Activated T-cell treated with anti-CD3 and anti-CD28 coated beads, Interleukin-2, amount 50 U/mL, for 4 hours (primary cell): ENCODE data around the gene ACAP1. TPM values are rescaled to one million over a fixed set of nuclear protein-coding genes. Genes with fewer than 3 reads are reported as not detected.
"Not testable (repeated sequence)": the region's sequence is repeated elsewhere in the genome, so short reads cannot be mapped to it uniquely, and the experiment has no call there.

ENCODE experiments used
- ATAC-seq, 2 donors: fragments of 200-7000 bp; cut with Tn5 transposase; one replicate each; pipeline ENCODE4 v1.10.0; 2021
- DNase-seq: peaks from one replicate; pipeline ENCODE4 v3.0.0-alpha.2; 2020
- H3K27me3 Mint-ChIP-seq: one replicate; pipeline ENCODE4 v1.8.0; 2021; ENCODE audit warnings: low read depth, mixed read lengths
- H3K36me3 Mint-ChIP-seq: one replicate; pipeline ENCODE4 v1.8.0; 2022; ENCODE audit warnings: mixed read lengths; ENCODE audit not compliant: insufficient read depth
- H3K4me1 Mint-ChIP-seq: one replicate; pipeline ENCODE4 v1.8.0; 2021; ENCODE audit warnings: low read depth, mixed read lengths
- H3K4me3 Mint-ChIP-seq: one replicate; pipeline ENCODE4 v1.8.0; 2021; ENCODE audit warnings: mild to moderate bottlenecking, moderate library complexity, mixed read lengths
- H3K9me3 Mint-ChIP-seq: one replicate; pipeline ENCODE4 v1.8.0; 2021; ENCODE audit warnings: mixed read lengths
- total RNA-seq, 3 donors: library from RNA; stranded (reverse); gene quantifications; one replicate each; pipeline ENCODE4 v1.2.1, GENCODE V29; 2021

Gene ACAP1
- total RNA-seq, 3 donors from 2014 or later, result 119 to 126 (median 123) TPM

GRCh38 chr17:7368599-7368994 lies 32.3 kb downstream of the ACAP1 start:
- ATAC-seq, result not testable (repeated sequence)

DNA sequence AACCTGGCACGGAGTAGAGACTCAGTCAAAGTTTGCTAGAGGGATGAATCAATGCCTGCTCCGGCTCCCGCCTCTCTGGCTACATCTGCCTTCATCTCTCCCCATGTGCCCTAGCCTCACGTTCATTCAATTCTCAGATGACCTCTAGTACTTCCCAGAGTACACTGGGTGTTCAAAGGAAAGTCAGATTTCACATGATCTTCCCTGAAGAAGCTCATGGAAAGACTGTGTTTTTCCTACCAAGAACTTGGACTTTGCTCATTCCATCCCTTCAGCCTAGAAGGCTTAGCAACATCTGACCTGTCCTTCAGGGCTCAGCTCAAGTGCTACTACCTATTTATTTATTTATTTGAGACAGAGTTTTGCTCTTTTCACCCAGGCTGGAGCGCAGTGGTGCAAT lies 33.5 kb downstream of the ACAP1 start:
- Mint-ChIP-seq H3K9me3 (no peaks in the 10 kb centered on the region), H3K4me3 (no peak overlapping the region), H3K4me1 (no peaks in the 10 kb centered on the region), H3K27me3 (no peaks in the 10 kb centered on the region), H3K36me3 (no peaks in the 10 kb centered on the region)
- no peak for DNase-seq
- no peak for ATAC-seq

More at GRCh38 chr17:7368599-7368994, 32.3 kb downstream of the ACAP1 start:
- DNase-seq, H3K4me1 Mint-ChIP-seq, H3K27me3 Mint-ChIP-seq, H3K4me3 Mint-ChIP-seq, H3K9me3 Mint-ChIP-seq, H3K36me3 Mint-ChIP-seq: not testable (repeated sequence)

DNA sequence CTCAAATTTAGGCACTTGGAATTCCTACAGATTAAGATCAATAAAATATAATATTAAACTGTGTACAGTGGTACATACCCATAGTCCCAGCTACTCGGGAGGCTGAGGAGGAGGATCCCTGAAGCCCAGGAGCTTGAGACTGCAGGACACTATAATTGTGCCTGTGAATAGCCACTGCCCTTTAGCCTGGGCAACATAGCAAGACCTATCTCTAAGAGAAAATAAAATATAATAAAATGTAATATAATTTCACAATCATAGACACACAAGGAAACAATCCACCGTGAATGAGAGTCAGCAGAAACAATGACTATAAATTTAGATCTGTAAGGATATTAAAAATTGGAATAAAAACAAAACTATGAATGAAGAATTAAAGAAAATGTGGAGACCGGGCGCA lies 34.5 kb downstream of the ACAP1 start:
- Mint-ChIP-seq H3K4me3 (no peak overlapping the region), H3K9me3 (no peaks in the 10 kb centered on the region), H3K4me1 (no peaks in the 10 kb centered on the region), H3K36me3 (no peaks in the 10 kb centered on the region), H3K27me3 (no peaks in the 10 kb centered on the region)
- DNase-seq (no peak), ATAC-seq (no peak)

DNA sequence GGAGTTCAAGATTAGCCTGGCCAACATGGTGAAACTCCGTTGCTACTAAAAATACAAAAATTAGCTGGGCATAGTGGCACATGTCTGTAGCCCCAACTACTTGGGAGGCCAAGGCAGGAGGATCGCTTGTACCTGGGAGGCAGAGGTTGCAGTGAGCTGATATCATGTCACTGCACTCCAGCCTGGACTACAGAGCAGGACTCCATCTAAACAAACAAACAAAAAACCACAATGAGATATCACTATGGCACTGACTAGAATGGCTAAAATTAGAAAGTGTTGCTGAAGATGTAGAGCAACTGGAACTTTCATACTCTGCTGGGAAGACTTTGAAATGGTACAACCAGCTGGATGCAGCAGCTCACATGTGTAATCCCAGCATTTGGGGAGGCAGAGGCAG lies 38.0 kb downstream of the ACAP1 start:
- Mint-ChIP-seq H3K4me3 (no peak overlapping the region), H3K9me3 (peaks cover 4% of the 10 kb centered on the region), H3K27me3 (peaks cover 13% of the 10 kb centered on the region), H3K36me3 (peaks cover 2% of the 10 kb centered on the region), H3K4me1 (no peaks in the 10 kb centered on the region)
- no peak for DNase-seq
- no peak for ATAC-seq

DNA sequence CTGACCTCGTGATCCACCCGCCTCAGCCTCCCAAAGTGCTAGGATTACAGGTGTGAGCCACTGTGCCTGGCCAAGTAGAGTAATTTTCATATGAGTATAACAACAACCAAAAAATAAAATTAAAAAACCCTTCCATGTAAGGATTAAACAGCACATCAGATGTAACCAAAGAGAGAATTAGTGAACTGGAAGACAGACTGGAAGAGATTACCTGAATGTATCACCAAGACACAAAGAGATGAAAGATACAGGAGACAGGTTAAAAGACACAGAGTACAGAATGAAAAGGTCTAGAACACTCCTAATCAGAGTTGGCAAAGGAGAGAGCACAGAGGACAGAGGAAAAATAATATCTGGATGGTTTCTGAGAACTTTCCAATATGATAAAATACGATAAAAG lies 42.8 kb downstream of the ACAP1 start:
- DNase-seq (no peak), ATAC-seq (no peak)
- Mint-ChIP-seq H3K9me3 (peaks cover 4% of the 10 kb centered on the region), H3K36me3 (peaks cover 2% of the 10 kb centered on the region), H3K27me3 (peaks cover 41% of the 10 kb centered on the region), H3K4me3 (no peak overlapping the region), H3K4me1 (peaks cover 5% of the 10 kb centered on the region)

DNA sequence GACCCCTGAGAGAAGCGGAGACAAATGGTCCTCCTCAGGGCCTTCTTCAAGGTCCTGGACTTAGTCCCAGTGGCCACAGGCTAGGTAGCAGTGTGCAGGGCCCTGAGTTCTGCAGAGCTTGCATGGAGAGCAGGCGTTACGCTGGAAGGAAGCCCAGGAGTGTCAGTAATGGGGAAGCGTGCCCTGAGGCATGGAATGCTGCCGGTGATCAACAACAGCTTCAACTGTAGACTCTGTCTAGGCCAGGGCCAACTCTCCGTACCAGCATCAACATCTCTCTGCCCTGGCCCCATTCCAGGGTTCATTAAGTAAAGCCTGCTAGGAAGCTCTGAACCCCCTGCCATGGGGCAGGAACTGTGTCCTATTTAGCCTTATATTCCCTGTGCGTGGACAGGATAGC lies 44.0 kb downstream of the ACAP1 start:
- Mint-ChIP-seq H3K9me3 (peaks cover 4% of the 10 kb centered on the region), H3K36me3 (peaks cover 2% of the 10 kb centered on the region), H3K4me3 (no peak overlapping the region), H3K27me3 (peaks cover 41% of the 10 kb centered on the region), H3K4me1 (peaks cover 9% of the 10 kb centered on the region)
- ATAC-seq, result no peak
- DNase-seq, result no peak

DNA sequence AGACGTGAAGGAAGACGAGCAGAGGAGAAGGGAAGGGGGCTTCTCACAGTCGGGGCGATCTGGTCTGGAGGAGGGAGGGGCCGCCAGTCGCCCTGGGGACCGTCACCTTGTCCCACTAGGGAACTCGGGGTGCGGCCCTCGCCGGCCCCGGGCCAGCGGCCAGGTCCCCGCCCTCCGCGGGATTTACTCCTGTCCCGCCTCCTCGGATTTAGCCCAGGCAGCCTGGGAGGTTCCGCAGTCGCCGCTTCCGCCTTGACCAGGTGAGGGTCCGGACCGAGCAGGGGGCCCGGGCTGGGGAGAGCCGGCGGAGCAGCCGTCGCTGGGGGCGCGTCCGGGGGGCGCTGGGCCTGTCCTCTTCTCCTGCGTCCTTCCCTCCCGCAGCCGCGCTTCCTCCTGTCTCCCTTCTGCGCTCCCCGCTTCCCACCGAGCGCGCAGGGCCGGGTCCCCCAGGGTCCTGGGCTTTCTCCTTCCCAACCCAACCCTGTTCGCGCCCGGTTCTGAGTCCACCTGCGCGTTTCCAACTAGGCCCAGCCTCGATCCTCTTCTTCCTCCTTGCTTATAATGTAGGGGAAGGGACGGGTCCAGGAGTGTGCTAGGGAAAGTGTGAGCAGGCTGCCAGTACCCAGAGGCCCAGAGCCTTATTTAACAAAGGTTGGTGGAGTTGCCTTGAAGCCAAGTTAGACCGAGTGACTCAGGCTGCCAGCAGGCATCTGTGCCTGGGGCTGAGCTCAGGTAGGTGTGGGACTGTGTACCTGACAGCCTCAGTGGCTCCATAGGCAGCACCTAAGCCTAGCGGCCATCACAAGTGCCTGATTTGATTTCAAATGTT lies 44.7 kb downstream of the ACAP1 start, which contains the start of gene TNK1:
TNK1 (plus strand) TSS at position 235 of the 829 bp plus-strand sequence. CDS start 1,838 bp downstream, outside the sequence.
- Mint-ChIP-seq H3K27me3 (peaks cover 41% of the 10 kb centered on the region), H3K4me3 (no peak within 1 kb of the TSS), H3K36me3 (peaks cover 2% of the 10 kb centered on the region)

GRCh38 chr17:7382901-7383300 lies 46.6 kb downstream of the ACAP1 start:
- DNase-seq (no peak), ATAC-seq (no peak)
- Mint-ChIP-seq H3K36me3 (peaks cover 2% of the 10 kb centered on the region), H3K4me1 (peaks cover 9% of the 10 kb centered on the region), H3K9me3 (peaks cover 4% of the 10 kb centered on the region), H3K27me3 (peaks cover 35% of the 10 kb centered on the region), H3K4me3 (no peak overlapping the region)

More for the DNA sequence above, 44.7 kb downstream of the ACAP1 start, which contains the start of gene TNK1:
- DNase-seq (no peak), ATAC-seq (no peak)
- Mint-ChIP-seq H3K9me3 (peaks cover 4% of the 10 kb centered on the region), H3K4me1 (peaks cover 9% of the 10 kb centered on the region)

DNA sequence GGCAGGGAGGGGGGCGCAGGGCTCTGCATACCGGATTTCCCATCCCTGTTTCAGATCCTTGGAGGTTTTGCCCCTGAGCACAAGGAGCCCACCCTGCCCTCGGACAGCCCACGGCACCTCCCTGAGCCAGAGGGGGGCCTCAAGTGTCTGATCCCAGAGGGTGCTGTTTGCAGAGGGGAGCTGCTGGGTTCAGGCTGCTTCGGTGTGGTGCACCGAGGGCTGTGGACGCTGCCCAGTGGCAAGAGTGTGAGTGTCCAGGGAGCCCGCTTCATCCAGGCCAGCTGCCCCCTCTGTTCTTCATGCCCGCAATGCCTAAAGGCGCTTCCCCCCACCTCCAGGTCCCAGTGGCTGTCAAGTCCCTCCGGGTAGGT lies 47.0 kb downstream of the ACAP1 start:
- no peak for DNase-seq
- H3K27me3 Mint-ChIP-seq, result peaks cover 35% of the 10 kb centered on the region
- H3K4me3 Mint-ChIP-seq, result no peak overlapping the region
- H3K9me3 Mint-ChIP-seq, result peaks cover 4% of the 10 kb centered on the region
- peaks cover 2% of the 10 kb centered on the region for H3K36me3 Mint-ChIP-seq
- ATAC-seq, result no peak
- H3K4me1 Mint-ChIP-seq, result peaks cover 9% of the 10 kb centered on the region

- Mint-ChIP-seq H3K4me1 (peaks cover 9% of the 10 kb centered on the region), H3K36me3 (peaks cover 2% of the 10 kb centered on the region), H3K27me3 (peaks cover 33% of the 10 kb centered on the region), H3K9me3 (peaks cover 4% of the 10 kb centered on the region), H3K4me3 (peak overlapping the region; percentile 80)
- ATAC-seq (peak; percentile 99), DNase-seq (peak; percentile 71)
Measured at GRCh38 chr17:7383742-7384488, 47.6 kb downstream of the ACAP1 start.

GRCh38 chr17:7384489-7385081 lies 48.3 kb downstream of the ACAP1 start:
- no peaks in the 10 kb centered on the region for H3K9me3 Mint-ChIP-seq
- H3K4me1 Mint-ChIP-seq, result peaks cover 9% of the 10 kb centered on the region
- H3K4me3 Mint-ChIP-seq, result peak overlapping the region; percentile 80
- ATAC-seq (no peak), DNase-seq (no peak)
- peaks cover 5% of the 10 kb centered on the region for H3K36me3 Mint-ChIP-seq
- peaks cover 26% of the 10 kb centered on the region for H3K27me3 Mint-ChIP-seq

- ATAC-seq (no peak), DNase-seq (no peak)
- peaks cover 26% of the 10 kb centered on the region for H3K4me1 Mint-ChIP-seq
- H3K4me3 Mint-ChIP-seq, result no peak overlapping the region
- no peaks in the 10 kb centered on the region for H3K27me3 Mint-ChIP-seq
- no peaks in the 10 kb centered on the region for H3K9me3 Mint-ChIP-seq
- H3K36me3 Mint-ChIP-seq, result peaks cover 14% of the 10 kb centered on the region
Measured at GRCh38 chr17:7388856-7389255, 52.5 kb downstream of the ACAP1 start.

DNA sequence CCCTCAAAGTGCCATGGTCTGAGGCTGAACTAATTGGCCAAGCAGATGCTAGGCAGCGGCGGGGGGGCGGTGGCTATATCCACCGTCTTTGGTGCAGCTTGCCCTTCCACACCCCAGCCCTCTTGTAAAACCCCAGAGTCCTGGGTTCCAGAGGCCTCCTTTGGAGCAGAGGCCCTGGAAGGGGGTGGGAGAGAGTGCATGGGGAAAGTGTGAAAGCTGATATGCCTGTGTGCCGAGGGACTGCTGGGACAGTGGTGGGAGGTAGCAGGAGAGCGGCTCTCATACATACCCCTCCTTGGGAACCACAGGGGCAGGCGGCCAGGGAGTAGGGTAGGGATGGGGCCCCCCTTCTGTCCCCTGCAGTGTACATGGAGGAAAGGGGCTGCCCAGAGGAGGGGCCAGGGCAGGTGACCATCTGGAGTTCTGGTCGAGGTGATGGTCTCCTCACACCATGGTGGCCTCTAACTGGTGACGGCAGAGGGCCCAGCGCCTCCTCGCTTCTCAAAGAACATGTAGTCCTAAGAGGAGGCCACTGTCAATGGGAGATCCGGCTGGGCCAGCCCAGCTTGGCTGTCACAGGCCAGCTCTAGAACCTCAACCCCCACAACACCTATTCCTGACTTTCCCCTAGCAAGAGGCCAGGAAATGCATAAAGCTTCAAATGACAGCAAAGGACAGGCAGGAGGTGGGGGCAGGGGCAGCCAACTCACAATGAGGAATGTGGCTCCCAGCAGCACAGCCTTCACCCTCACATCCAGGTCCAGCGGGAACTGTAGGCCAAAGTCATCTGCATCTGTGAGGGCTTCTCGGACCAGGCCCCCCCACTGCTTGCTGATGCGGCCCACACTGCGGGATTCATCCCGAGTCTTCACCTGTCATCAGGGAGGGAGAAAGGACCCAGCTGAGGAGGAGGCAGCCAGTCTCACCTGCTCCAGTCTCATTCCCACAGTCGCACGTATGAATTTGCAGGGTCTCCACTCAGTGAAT lies 53.9 kb downstream of the ACAP1 start:
- H3K4me1 Mint-ChIP-seq, result peaks cover 27% of the 10 kb centered on the region
- no peaks in the 10 kb centered on the region for H3K27me3 Mint-ChIP-seq
- no peak for ATAC-seq
- DNase-seq, result no peak
- H3K36me3 Mint-ChIP-seq, result peaks cover 14% of the 10 kb centered on the region
- H3K4me3 Mint-ChIP-seq, result no peak overlapping the region
- no peaks in the 10 kb centered on the region for H3K9me3 Mint-ChIP-seq
